ENCODE measurements around the gene KCNG1.

Gene KCNG1

DNA sequence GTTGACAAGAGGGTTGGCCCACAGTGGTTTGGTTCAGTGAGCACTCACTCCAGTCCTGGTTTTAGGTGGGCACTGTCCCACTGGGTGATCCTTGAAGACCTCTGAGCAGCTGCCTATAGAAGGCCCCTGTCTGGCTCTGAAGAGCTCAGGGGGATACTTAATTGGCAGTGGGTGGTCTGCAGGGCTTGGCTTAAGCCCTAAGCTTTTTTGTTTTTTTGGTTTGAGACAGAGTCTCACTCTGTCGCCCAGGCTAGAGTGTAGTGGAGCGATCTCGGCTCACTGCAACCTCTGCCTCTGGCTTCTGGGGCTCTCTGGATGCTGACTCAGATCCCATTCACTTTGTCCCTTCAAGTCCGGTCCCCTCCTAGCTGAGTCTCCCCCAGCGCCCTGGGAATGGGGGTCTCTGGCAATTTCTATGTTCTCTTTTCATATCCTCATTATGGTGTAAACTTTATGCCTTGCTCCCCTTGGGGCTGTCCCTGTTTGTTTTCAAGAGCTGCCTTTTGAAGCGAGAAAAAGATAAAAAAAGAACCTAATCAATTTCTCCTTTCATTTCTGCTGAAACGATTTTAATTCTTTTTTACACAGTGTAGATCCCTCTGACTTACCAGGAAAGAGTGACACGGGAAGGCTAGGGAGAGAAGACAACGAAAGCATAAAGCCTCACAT is 12.2 kb upstream of the KCNG1 start:
- Histone ChIP-seq H3K9me3 (ENCODE audit: low read length) (no peaks in the 10 kb centered on the region), H3K27me3 (ENCODE audit: insufficient read depth, low read length) (no peaks in the 10 kb centered on the region; the same call in 1 of the 2 replicates), H3F3A (ENCODE audit: insufficient read depth, low read length) (no peaks in the 10 kb centered on the region), H3K27ac (ENCODE audit: low read depth, low read length, poor library complexity, severe bottlenecking) (no peak overlapping the region), H4K20me1 (ENCODE audit: insufficient read depth, low read length) (no peaks in the 10 kb centered on the region), H3K9ac (ENCODE audit: low read length) (no peak overlapping the region), H3K36me3 (ENCODE audit: insufficient read depth, low read length) (no peaks in the 10 kb centered on the region), H3K9me2 (ENCODE audit: low read depth, low read length) (no peaks in the 10 kb centered on the region), H3K4me3 (ENCODE audit: low read depth, low read length, poor library complexity, severe bottlenecking) (no peak overlapping the region), H3K79me2 (ENCODE audit: insufficient read depth, low read length) (no peaks in the 10 kb centered on the region), H2AFZ (ENCODE audit: low read length) (no peak overlapping the region), H3K4me2 (ENCODE audit: low read length) (no peak overlapping the region), H3K4me1 (ENCODE audit: insufficient read depth, low read length, severe bottlenecking) (no peaks in the 10 kb centered on the region)
- TF ChIP-seq, protein P1, sequence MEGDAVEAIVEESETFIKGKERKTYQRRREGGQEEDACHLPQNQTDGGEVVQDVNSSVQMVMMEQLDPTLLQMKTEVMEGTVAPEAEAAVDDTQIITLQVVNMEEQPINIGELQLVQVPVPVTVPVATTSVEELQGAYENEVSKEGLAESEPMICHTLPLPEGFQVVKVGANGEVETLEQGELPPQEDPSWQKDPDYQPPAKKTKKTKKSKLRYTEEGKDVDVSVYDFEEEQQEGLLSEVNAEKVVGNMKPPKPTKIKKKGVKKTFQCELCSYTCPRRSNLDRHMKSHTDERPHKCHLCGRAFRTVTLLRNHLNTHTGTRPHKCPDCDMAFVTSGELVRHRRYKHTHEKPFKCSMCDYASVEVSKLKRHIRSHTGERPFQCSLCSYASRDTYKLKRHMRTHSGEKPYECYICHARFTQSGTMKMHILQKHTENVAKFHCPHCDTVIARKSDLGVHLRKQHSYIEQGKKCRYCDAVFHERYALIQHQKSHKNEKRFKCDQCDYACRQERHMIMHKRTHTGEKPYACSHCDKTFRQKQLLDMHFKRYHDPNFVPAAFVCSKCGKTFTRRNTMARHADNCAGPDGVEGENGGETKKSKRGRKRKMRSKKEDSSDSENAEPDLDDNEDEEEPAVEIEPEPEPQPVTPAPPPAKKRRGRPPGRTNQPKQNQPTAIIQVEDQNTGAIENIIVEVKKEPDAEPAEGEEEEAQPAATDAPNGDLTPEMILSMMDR (IDR thresholded peaks at IDR 0.05; ENCODE audit: low read length) = no peak
- no peak for TF ChIP-seq EZH2 (IDR thresholded peaks at IDR 0.05; ENCODE audit: borderline replicate concordance, low read length)

DNA sequence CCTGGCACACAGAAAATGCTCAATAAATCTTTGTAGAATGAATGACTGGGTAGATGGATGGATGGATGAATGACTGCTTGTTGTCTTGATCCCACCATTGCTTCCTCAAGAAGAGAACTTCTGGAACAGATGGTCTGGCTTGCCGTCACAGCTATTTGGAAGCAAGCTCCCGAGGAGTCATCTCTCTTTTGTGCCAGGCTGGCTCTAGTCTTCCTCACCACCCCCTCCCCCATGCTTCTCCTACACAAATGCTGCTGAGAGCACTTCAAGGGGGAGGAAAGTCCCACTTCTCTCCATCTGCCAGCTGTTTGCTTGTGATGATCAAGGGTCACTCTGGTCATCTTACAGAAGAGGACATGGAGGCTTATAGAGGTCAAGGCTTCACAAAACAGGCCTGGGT is 11.6 kb upstream of the KCNG1 start:
- TF ChIP-seq, protein P1 (IDR thresholded peaks at IDR 0.05; ENCODE audit: low read length) = no peak
- no peak for TF ChIP-seq EZH2 (IDR thresholded peaks at IDR 0.05; ENCODE audit: borderline replicate concordance, low read length)
- Histone ChIP-seq H4K20me1 (ENCODE audit: insufficient read depth, low read length) (no peaks in the 10 kb centered on the region), H3K36me3 (ENCODE audit: insufficient read depth, low read length) (no peaks in the 10 kb centered on the region), H3K4me2 (ENCODE audit: low read length) (no peak overlapping the region), H3K9me2 (ENCODE audit: low read depth, low read length) (no peaks in the 10 kb centered on the region), H3K4me1 (ENCODE audit: insufficient read depth, low read length, severe bottlenecking) (no peaks in the 10 kb centered on the region), H3K79me2 (ENCODE audit: insufficient read depth, low read length) (no peaks in the 10 kb centered on the region), H3K9me3 (ENCODE audit: low read length) (no peaks in the 10 kb centered on the region), H3K4me3 (ENCODE audit: low read depth, low read length, poor library complexity, severe bottlenecking) (no peak overlapping the region), H3K27me3 (ENCODE audit: insufficient read depth, low read length) (no peaks in the 10 kb centered on the region; the same call in 1 of the 2 replicates), H2AFZ (ENCODE audit: low read length) (no peak overlapping the region), H3K9ac (ENCODE audit: low read length) (no peak overlapping the region), H3K27ac (ENCODE audit: low read depth, low read length, poor library complexity, severe bottlenecking) (no peak overlapping the region), H3F3A (ENCODE audit: insufficient read depth, low read length) (no peaks in the 10 kb centered on the region)

DNA sequence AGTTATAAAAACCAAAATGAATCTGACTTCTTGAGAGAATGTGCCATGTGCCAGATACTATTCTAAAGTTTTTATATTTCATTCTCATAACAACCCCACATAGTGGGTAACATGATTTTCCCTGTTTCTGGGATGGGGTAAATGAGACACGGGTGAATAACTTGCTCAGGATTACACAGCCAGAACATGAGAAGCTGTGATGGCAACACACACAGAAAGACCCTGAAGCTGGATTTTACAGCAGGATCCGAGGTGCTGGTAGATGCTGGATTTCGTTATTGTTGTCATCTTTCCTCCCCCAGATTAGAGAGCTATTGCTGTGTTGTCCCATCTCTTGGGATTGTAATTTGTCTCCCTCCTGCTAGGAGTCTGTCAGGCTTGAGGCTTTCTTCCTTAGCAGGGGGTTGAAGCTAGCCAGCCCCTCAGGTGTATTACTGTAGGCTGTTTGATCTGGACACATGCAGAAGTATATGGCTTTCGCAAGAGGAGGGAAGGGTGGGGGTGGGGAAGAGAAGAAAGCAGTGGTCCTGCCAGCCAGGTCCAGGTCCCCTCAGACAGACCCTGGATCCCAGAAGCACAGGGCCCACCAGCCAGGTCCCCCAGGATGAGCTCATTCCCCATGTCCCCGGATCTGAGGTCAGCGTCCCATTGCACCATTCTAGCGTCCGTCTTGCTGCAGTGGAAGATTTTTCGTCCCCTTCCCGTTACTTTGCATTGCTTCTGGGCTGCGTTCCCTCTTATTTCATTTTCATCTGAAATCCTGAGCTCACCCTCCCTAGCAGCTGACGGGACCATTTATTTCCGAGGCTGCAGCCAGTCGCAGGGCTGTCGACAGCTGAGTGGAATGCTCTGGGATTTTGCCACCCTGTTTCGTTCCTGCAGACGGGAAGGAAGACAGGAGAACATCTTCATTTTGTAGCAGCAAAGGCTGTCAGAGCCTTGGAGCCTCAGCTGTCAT is 7.3 kb upstream of the KCNG1 start:
- Histone ChIP-seq H2AFZ (ENCODE audit: low read length) (no peak overlapping the region), H3K79me2 (ENCODE audit: insufficient read depth, low read length) (no peaks in the 10 kb centered on the region)

More for the DNA sequence above, 7.3 kb upstream of the KCNG1 start:
- Histone ChIP-seq H3F3A (ENCODE audit: insufficient read depth, low read length) (no peaks in the 10 kb centered on the region), H3K4me2 (ENCODE audit: low read length) (no peak overlapping the region), H3K36me3 (ENCODE audit: insufficient read depth, low read length) (no peaks in the 10 kb centered on the region), H3K4me1 (ENCODE audit: insufficient read depth, low read length, severe bottlenecking) (no peaks in the 10 kb centered on the region), H3K27me3 (ENCODE audit: insufficient read depth, low read length) (peaks cover 7% of the 10 kb centered on the region; the same call in 1 of the 2 replicates), H3K9me2 (ENCODE audit: low read depth, low read length) (no peaks in the 10 kb centered on the region), H3K4me3 (ENCODE audit: low read depth, low read length, poor library complexity, severe bottlenecking) (no peak overlapping the region), H4K20me1 (ENCODE audit: insufficient read depth, low read length) (no peaks in the 10 kb centered on the region), H3K9ac (ENCODE audit: low read length) (no peak overlapping the region), H3K27ac (ENCODE audit: low read depth, low read length, poor library complexity, severe bottlenecking) (no peak overlapping the region), H3K9me3 (ENCODE audit: low read length) (no peaks in the 10 kb centered on the region)
- TF ChIP-seq, protein P1 (IDR thresholded peaks at IDR 0.05; ENCODE audit: low read length) = no peak
- TF ChIP-seq EZH2 (IDR thresholded peaks at IDR 0.05; ENCODE audit: borderline replicate concordance, low read length) = no peak
